ENCODE measurements around the gene KERA.

Gene KERA

DNA sequence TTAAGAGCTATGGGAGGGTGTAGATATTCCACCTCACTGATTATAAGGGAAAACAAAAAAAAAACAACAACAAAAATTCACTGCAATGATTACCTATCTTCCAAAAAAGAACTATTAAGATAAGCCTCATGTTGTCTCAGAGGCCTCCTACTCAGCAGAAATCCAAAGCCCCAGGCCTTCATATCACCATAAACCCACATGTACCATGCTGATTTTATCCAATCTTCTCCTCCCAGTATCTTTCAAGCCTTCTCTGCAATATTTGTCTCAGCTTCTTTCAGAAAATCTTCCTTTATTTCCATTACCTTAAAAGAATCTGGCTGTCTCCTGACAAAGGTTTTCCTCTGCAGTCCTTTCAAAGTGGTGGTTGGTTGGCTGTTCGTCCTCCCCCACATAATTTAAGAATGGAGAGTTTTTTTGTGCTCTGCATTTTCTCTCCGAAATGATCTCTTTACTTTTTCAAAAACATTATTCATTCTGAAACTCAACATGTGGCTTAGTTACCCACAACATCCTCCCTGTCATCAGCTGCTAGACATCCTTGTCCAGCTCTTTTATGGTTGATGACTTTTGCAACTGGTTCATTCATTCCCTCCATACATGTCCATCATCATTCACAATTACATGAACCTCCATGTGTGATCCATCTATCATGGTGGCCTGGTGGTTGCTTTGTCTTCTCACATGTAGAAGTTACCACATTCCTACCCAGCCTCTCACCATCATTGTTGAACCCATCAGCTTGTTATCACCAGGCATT lies 50.1 kb downstream of the KERA start:
- DNase-seq: no peak

GRCh38 chr12:91004872-91005271 lies 53.0 kb downstream of the KERA start, which contains the start of gene EPYC:
EPYC (minus strand) TSS chr12:91004972; CDS start chr12:91002565, 2,407 bp downstream.
- no peak for DNase-seq

- DNase-seq: no peak
Measured at GRCh38 chr12:91003737-91004136, 54.1 kb downstream of the KERA start.

GRCh38 chr12:91001306-91001705 lies 56.5 kb downstream of the KERA start:
- DNase-seq: no peak

All from left hindlimb (tissue), 1 donor.